Measurements from ENCODE around the gene FNDC7. TPM values are rescaled to one million over a fixed set of nuclear protein-coding genes. Genes with fewer than 3 reads are reported as not detected.
"Not testable (repeated sequence)": the region's sequence is repeated elsewhere in the genome, so short reads cannot be mapped to it uniquely, and the experiment has no call there.

The FNDC7 gene
- total RNA-seq, 1 donor from 2014 or later = not detected

- Histone ChIP-seq H3K9me3 (ENCODE audit: control insufficient read depth in 3 of 3, low read length in 3 of 3) (no peaks in the 10 kb centered on the region), H3K4me3 (ENCODE audit: low read length in 3 of 3) (peak overlapping the region; percentile 75 to 96 (median 84)), H3K4me1 (ENCODE audit: control insufficient read depth in 3 of 3, insufficient read depth in 3 of 3, low read length in 3 of 3) (peaks cover 5 to 33% (median 18%) of the 10 kb centered on the region in 3 donors), H3K27ac (ENCODE audit: low read depth, low read length) (peak overlapping the region; percentile 93), H3K9ac (ENCODE audit: low read depth in 1 of 3, low read length in 3 of 3) (peak overlapping the region; percentile 85 to 99 (median 92)), H3K36me3 (ENCODE audit: control insufficient read depth in 3 of 3, insufficient read depth in 3 of 3, low read length in 3 of 3) (peaks cover 11 to 20% (median 15%) of the 10 kb centered on the region in 3 donors), H3K27me3 (ENCODE audit: control insufficient read depth in 3 of 3, insufficient read depth in 3 of 3, low read length in 3 of 3) (no peaks in the 10 kb centered on the region)
Observed at GRCh38 chr1:108692724-108693655, 19.7 kb upstream of the FNDC7 start.

DNA sequence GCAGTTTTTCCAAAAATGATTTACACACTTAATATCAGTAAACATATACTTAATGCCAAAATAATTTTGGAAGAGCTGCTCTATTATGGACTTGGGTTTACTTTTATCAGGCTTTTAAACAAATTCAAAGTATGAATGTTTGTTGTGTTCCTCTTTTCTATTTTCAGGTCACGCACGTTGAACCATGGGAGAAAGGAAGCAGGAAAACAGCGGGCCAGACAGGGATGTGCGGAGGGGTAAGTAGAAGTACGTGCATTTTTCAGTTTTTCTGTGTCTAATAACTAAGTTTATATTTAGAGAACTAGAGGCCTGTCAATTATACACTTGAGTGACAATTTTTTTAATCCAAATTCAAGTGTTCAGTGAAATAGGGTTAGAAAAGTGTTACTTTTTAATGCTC is 17.2 kb upstream of the FNDC7 start:
- no peaks in the 10 kb centered on the region for H3K27me3 ChIP-seq (ENCODE audit: control insufficient read depth in 3 of 3, insufficient read depth in 3 of 3, low read length in 3 of 3)
- H3K27ac ChIP-seq (ENCODE audit: low read depth, low read length) = no peak overlapping the region
- no peaks in the 10 kb centered on the region for H3K9me3 ChIP-seq (ENCODE audit: control insufficient read depth in 3 of 3, low read length in 3 of 3)
- H3K4me3 ChIP-seq (ENCODE audit: low read length in 3 of 3) = no peak overlapping the region
- H3K4me1 ChIP-seq (ENCODE audit: control insufficient read depth in 3 of 3, insufficient read depth in 3 of 3, low read length in 3 of 3) = peaks cover 5 to 33% (median 18%) of the 10 kb centered on the region in 3 donors
- peaks cover 26 to 46% (median 38%) of the 10 kb centered on the region in 3 donors for H3K36me3 ChIP-seq (ENCODE audit: control insufficient read depth in 3 of 3, insufficient read depth in 3 of 3, low read length in 3 of 3)
- peak overlapping the region in 1 of 3 donors; percentile 7 for H3K9ac ChIP-seq (ENCODE audit: low read depth in 1 of 3, low read length in 3 of 3)

GRCh38 chr1:108699375-108700332 is 13.1 kb upstream of the FNDC7 start:
- Histone ChIP-seq H3K4me3 (ENCODE audit: low read length in 3 of 3) (no peak overlapping the region), H3K27ac (ENCODE audit: low read depth, low read length) (no peak overlapping the region), H3K27me3 (ENCODE audit: control insufficient read depth in 3 of 3, insufficient read depth in 3 of 3, low read length in 3 of 3) (no peaks in the 10 kb centered on the region), H3K9ac (ENCODE audit: low read depth in 1 of 3, low read length in 3 of 3) (no peak overlapping the region), H3K36me3 (ENCODE audit: control insufficient read depth in 3 of 3, insufficient read depth in 3 of 3, low read length in 3 of 3) (peaks cover 26 to 47% (median 38%) of the 10 kb centered on the region in 3 donors), H3K9me3 (ENCODE audit: control insufficient read depth in 3 of 3, low read length in 3 of 3) (no peaks in the 10 kb centered on the region), H3K4me1 (ENCODE audit: control insufficient read depth in 3 of 3, insufficient read depth in 3 of 3, low read length in 3 of 3) (peaks cover 0 to 10% (median 5%) of the 10 kb centered on the region in 3 donors)

- H3K27ac ChIP-seq (ENCODE audit: low read depth, low read length) = no peak overlapping the region
- no peaks in the 10 kb centered on the region for H3K9me3 ChIP-seq (ENCODE audit: control insufficient read depth in 3 of 3, low read length in 3 of 3)
- H3K27me3 ChIP-seq (ENCODE audit: control insufficient read depth in 3 of 3, insufficient read depth in 3 of 3, low read length in 3 of 3) = no peaks in the 10 kb centered on the region
- H3K4me3 ChIP-seq (ENCODE audit: low read length in 3 of 3) = no peak overlapping the region
- H3K9ac ChIP-seq (ENCODE audit: low read depth in 1 of 3, low read length in 3 of 3) = no peak overlapping the region
- H3K4me1 ChIP-seq (ENCODE audit: control insufficient read depth in 3 of 3, insufficient read depth in 3 of 3, low read length in 3 of 3) = no peaks in the 10 kb centered on the region
- peaks cover 22 to 40% (median 33%) of the 10 kb centered on the region in 3 donors for H3K36me3 ChIP-seq (ENCODE audit: control insufficient read depth in 3 of 3, insufficient read depth in 3 of 3, low read length in 3 of 3)
Observed at GRCh38 chr1:108701176-108701849, 11.4 kb upstream of the FNDC7 start.

- not testable (repeated sequence) for H3K4me1 ChIP-seq (ENCODE audit: control insufficient read depth in 3 of 3, insufficient read depth in 3 of 3, low read length in 3 of 3); H3K9ac ChIP-seq (ENCODE audit: low read depth in 1 of 3, low read length in 3 of 3); H3K9me3 ChIP-seq (ENCODE audit: control insufficient read depth in 3 of 3, low read length in 3 of 3); H3K27ac ChIP-seq (ENCODE audit: low read depth, low read length); H3K27me3 ChIP-seq (ENCODE audit: control insufficient read depth in 3 of 3, insufficient read depth in 3 of 3, low read length in 3 of 3); H3K4me3 ChIP-seq (ENCODE audit: low read length in 3 of 3)
- H3K36me3 ChIP-seq (ENCODE audit: control insufficient read depth in 3 of 3, insufficient read depth in 3 of 3, low read length in 3 of 3) = peaks cover 15 to 34% (median 30%) of the 10 kb centered on the region in 3 donors
Observed at GRCh38 chr1:108702109-108702508, 10.6 kb upstream of the FNDC7 start.

GRCh38 chr1:108703939-108704338 is 8.8 kb upstream of the FNDC7 start:
- H3K9ac ChIP-seq (ENCODE audit: low read depth in 1 of 3, low read length in 3 of 3) = no peak overlapping the region
- H3K36me3 ChIP-seq (ENCODE audit: control insufficient read depth in 3 of 3, insufficient read depth in 3 of 3, low read length in 3 of 3) = peaks cover 11 to 17% (median 14%) of the 10 kb centered on the region in 3 donors

GRCh38 chr1:108704496-108704895 is 8.2 kb upstream of the FNDC7 start:
- Histone ChIP-seq H3K27me3 (ENCODE audit: control insufficient read depth in 3 of 3, insufficient read depth in 3 of 3, low read length in 3 of 3) (peaks cover 0 to 3% (median 0%) of the 10 kb centered on the region in 3 donors), H3K27ac (ENCODE audit: low read depth, low read length) (no peak overlapping the region), H3K9ac (ENCODE audit: low read depth in 1 of 3, low read length in 3 of 3) (no peak overlapping the region), H3K36me3 (ENCODE audit: control insufficient read depth in 3 of 3, insufficient read depth in 3 of 3, low read length in 3 of 3) (peaks cover 6 to 12% (median 8%) of the 10 kb centered on the region in 3 donors), H3K4me3 (ENCODE audit: low read length in 3 of 3) (no peak overlapping the region), H3K4me1 (ENCODE audit: control insufficient read depth in 3 of 3, insufficient read depth in 3 of 3, low read length in 3 of 3) (no peaks in the 10 kb centered on the region), H3K9me3 (ENCODE audit: control insufficient read depth in 3 of 3, low read length in 3 of 3) (no peaks in the 10 kb centered on the region)

More at GRCh38 chr1:108703939-108704338, 8.8 kb upstream of the FNDC7 start:
- Histone ChIP-seq H3K4me3 (ENCODE audit: low read length in 3 of 3) (no peak overlapping the region), H3K9me3 (ENCODE audit: control insufficient read depth in 3 of 3, low read length in 3 of 3) (no peaks in the 10 kb centered on the region), H3K27ac (ENCODE audit: low read depth, low read length) (no peak overlapping the region), H3K27me3 (ENCODE audit: control insufficient read depth in 3 of 3, insufficient read depth in 3 of 3, low read length in 3 of 3) (no peaks in the 10 kb centered on the region), H3K4me1 (ENCODE audit: control insufficient read depth in 3 of 3, insufficient read depth in 3 of 3, low read length in 3 of 3) (no peaks in the 10 kb centered on the region)

GRCh38 chr1:108706643-108707042 is 6.1 kb upstream of the FNDC7 start:
- no peaks in the 10 kb centered on the region for H3K36me3 ChIP-seq (ENCODE audit: control insufficient read depth in 3 of 3, insufficient read depth in 3 of 3, low read length in 3 of 3)
- H3K27ac ChIP-seq (ENCODE audit: low read depth, low read length) = no peak overlapping the region
- no peak overlapping the region for H3K4me3 ChIP-seq (ENCODE audit: low read length in 3 of 3)
- no peaks in the 10 kb centered on the region for H3K4me1 ChIP-seq (ENCODE audit: control insufficient read depth in 3 of 3, insufficient read depth in 3 of 3, low read length in 3 of 3)
- H3K9ac ChIP-seq (ENCODE audit: low read depth in 1 of 3, low read length in 3 of 3) = no peak overlapping the region
- H3K27me3 ChIP-seq (ENCODE audit: control insufficient read depth in 3 of 3, insufficient read depth in 3 of 3, low read length in 3 of 3) = peaks cover 0 to 3% (median 0%) of the 10 kb centered on the region in 3 donors
- H3K9me3 ChIP-seq (ENCODE audit: control insufficient read depth in 3 of 3, low read length in 3 of 3) = no peaks in the 10 kb centered on the region
